Parietal lobe (tissue), 2 donors: ENCODE results near the gene LAMP1. TPM values are rescaled to one million over a fixed set of nuclear protein-coding genes. Genes with fewer than 3 reads are reported as not detected.

Experiments
- small RNA-seq: library from RNA; depleted of rRNA; stranded (forward); fragments of <200 nt; gene quantifications from one replicate; pipeline ENCODE3, GENCODE V24; 2014; ENCODE audit warnings: low replicate concordance
- total RNA-seq: library from RNA; depleted of rRNA; stranded (reverse); fragments of >200 nt; gene quantifications from one replicate; pipeline ENCODE4 v1.2.3, GENCODE V29; 2014

The LAMP1 gene, protein sequence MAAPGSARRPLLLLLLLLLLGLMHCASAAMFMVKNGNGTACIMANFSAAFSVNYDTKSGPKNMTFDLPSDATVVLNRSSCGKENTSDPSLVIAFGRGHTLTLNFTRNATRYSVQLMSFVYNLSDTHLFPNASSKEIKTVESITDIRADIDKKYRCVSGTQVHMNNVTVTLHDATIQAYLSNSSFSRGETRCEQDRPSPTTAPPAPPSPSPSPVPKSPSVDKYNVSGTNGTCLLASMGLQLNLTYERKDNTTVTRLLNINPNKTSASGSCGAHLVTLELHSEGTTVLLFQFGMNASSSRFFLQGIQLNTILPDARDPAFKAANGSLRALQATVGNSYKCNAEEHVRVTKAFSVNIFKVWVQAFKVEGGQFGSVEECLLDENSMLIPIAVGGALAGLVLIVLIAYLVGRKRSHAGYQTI
- total RNA-seq: 47.0 TPM

GRCh38 chr13:113296823-113297369, at the start of gene LAMP1:
TSS of gene LAMP1 (plus strand) at chr13:113297239. CDS start at chr13:113297435, 196 bp downstream.

Small RNA genes lying within 50 kb of the gene (small RNA-seq; reads per million reads assigned to genes)
- gene MIR8075: not detected

Other genes with a start within 250 kb of the LAMP1 start
- gene F7, start 191.4 kb upstream of the LAMP1 start, total RNA-seq: 0.31 TPM
- not detected for gene F10, start 174.4 kb upstream of the LAMP1 start, total RNA-seq
- not detected for gene PROZ, start 138.6 kb upstream of the LAMP1 start, total RNA-seq
- 88.6 TPM for gene PCID2, start 88.6 kb upstream of the LAMP1 start, total RNA-seq
- gene CUL4A, start 87.6 kb upstream of the LAMP1 start, total RNA-seq: 78.3 TPM
- gene GRTP1, start 66.9 kb downstream of the LAMP1 start, total RNA-seq: 2.5 TPM
- 1.6 TPM for gene ADPRHL1, start 156.2 kb downstream of the LAMP1 start, total RNA-seq
- 40.4 TPM for gene DCUN1D2, start 193.5 kb downstream of the LAMP1 start, total RNA-seq